Panc1 (cell line): ENCODE results near the gene LRFN2. TPM values are rescaled to one million over a fixed set of nuclear protein-coding genes. Genes with fewer than 3 reads are reported as not detected.

ENCODE experiments used
- ATAC-seq: fragments of 200-7000 bp; cut with Tn5 transposase; 2 replicates; pipeline ENCODE4 v1.9.1; 2020; ENCODE audit warnings: mild to moderate bottlenecking, moderate library complexity
- BruUV-seq: library from RNA; stranded (reverse); fragments of 400-500 nt; replicated peaks from 2 replicates; lab custom pipeline; 2021; lab: Mats Ljungman, UMichigan
- CTCF ChIA-PET: fragments of 300-600 bp; sonication (Branson Sonifier 250); formaldehyde crosslinking; loops from one replicate; lab custom pipeline; 2022; ENCODE audit warnings: antibody characterized with exemption; lab: Charles Lee
- POLR2A ChIA-PET: fragments of 300-600 bp; sonication (Branson Sonifier 250); formaldehyde crosslinking; loops from one replicate; lab custom pipeline; 2022; ENCODE audit warnings: antibody characterized with exemption; lab: Charles Lee
- DNase-seq: peaks from one replicate; pipeline ENCODE4 v3.0.0-alpha.2; 2010; ENCODE audit warnings: low read depth, low spot score
- H3K27ac ChIP-seq: 2 replicates; pipeline ENCODE4 v1.5.1; 2011; ENCODE audit warnings: mild to moderate bottlenecking, low read length, inconsistent platforms
- H3K27me3 ChIP-seq: fragments of 200-500 bp; sonication (Bioruptor generic); 2 replicates; pipeline ENCODE4 v1.6.0; 2014; ENCODE audit warnings: low read length, inconsistent platforms; ENCODE audit not compliant: control insufficient read depth, insufficient read depth
- H3K36me3 ChIP-seq: fragments of 200-500 bp; sonication (Bioruptor generic); 2 replicates; pipeline ENCODE4 v1.5.1; 2014; ENCODE audit warnings: inconsistent platforms, mild to moderate bottlenecking, low read length, moderate library complexity; ENCODE audit not compliant: control insufficient read depth, insufficient read depth
- H3K4me1 ChIP-seq: 2 replicates; pipeline ENCODE4 v1.5.1; 2011; ENCODE audit warnings: inconsistent platforms, mild to moderate bottlenecking, low read length, moderate library complexity; ENCODE audit not compliant: control insufficient read depth, insufficient read depth
- H3K4me3 ChIP-seq, 2 experiments: 2 replicates each; pipeline ENCODE4 v1.5.1; 2011 to 2012; ENCODE audit warnings: low read depth in 2 of 2, low read length in 2 of 2, mild to moderate bottlenecking in 2 of 2, inconsistent platforms in 1 of 2, moderate library complexity in 1 of 2
- H3K9me3 ChIP-seq: fragments of 200-500 bp; sonication (Bioruptor generic); 2 replicates; pipeline ENCODE4 v1.5.1; 2014; ENCODE audit warnings: low read depth, mild to moderate bottlenecking, inconsistent platforms, low read length, moderate library complexity; ENCODE audit not compliant: control insufficient read depth, insufficient read depth
- POLR2AphosphoS5 ChIP-seq: IDR thresholded peaks from 2 replicates; pipeline ENCODE4 v1.6.1; 2012; ENCODE audit warnings: mild to moderate bottlenecking, low read depth, low read length, moderate library complexity
- REST ChIP-seq, 2 experiments: IDR thresholded peaks; 2 replicates each; pipeline ENCODE4 v1.6.1; 2011 to 2012; ENCODE audit warnings: low read depth in 2 of 2, control low read depth in 1 of 2, low read length in 1 of 2, mild to moderate bottlenecking in 1 of 2, moderate library complexity in 1 of 2; ENCODE audit not compliant: insufficient read depth in 1 of 2
- SIN3A ChIP-seq: IDR thresholded peaks from 2 replicates; pipeline ENCODE4 v1.6.1; 2012; ENCODE audit warnings: low read depth, mild to moderate bottlenecking, low read length, moderate library complexity, borderline replicate concordance; ENCODE audit not compliant: insufficient read depth
- TCF7L2 ChIP-seq: IDR thresholded peaks from 2 replicates; pipeline ENCODE4 v1.6.1; 2011; ENCODE audit warnings: mild to moderate bottlenecking, low read depth, low read length, inconsistent platforms
- in situ Hi-C: cut with HindIII; loops from 2 replicates; pipeline ENCODE4 v1.10.0; 2016; ENCODE audit warnings: low sequenced_read_pairs, low pct_unique_long_range_greater_than_20kb
- intact Hi-C: fragments of 100-400 bp; cut with micrococcal nuclease; formaldehyde crosslinking; loops from one replicate; pipeline ENCODE4 v1.10.0; 2022; ENCODE audit not compliant: unreplicated experiment
- total RNA-seq: library from RNA; stranded (reverse); gene quantifications from one replicate; pipeline ENCODE4 v1.2.1, GENCODE V29; 2021; ENCODE audit not compliant: unreplicated experiment
- TF ChIP-seq, protein P1 (sequence below): fragments of 450-650 bp; IDR thresholded peaks from 2 replicates; pipeline ENCODE4 v1.5.1; 2017; ENCODE audit warnings: mild to moderate bottlenecking

LRFN2 gene
- total RNA-seq, 1 experiment from 2014 or later, result 0.05 TPM

DNA sequence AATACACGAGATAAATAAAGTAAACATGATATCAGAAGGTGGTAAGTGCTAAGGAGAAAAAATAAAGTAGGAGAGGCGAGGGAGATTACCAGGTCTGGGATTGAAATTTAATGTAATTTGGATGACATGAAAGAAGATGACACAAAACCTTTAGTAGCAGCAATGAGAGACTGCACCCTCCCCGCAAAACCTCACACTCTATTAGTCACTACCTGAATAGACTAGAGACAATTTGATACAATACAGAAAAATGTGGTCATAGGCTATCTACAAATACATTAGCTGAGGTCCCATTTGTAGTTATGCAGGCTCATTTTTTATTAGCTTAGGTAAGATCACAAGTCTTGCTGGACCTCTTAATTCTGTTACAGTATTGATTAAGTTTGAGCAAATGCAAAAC lies 125.5 kb downstream of the LRFN2 start:
- no TSS peak for BruUV-seq
- in situ Hi-C loops, result no loop called here
- ChIA-PET POLR2A (no interaction called here), CTCF (no interaction called here)
- Histone ChIP-seq H3K27ac (no peak overlapping the region), H3K36me3 (no peaks in the 10 kb centered on the region), H3K4me1 (no peaks in the 10 kb centered on the region), H3K4me3 (no peak overlapping the region), H3K9me3 (no peaks in the 10 kb centered on the region), H3K27me3 (no peaks in the 10 kb centered on the region)
- intact Hi-C loops, result no loop called here
- TF ChIP-seq TCF7L2 (no peak), REST (IDR thresholded peaks at IDR 0.05; ENCODE audit: insufficient read depth in 1 of 2, low read depth in 2 of 2, low read length in 1 of 2) (no peak), SIN3A (no peak), POLR2AphosphoS5 (no peak)
- TF ChIP-seq, protein P1, sequence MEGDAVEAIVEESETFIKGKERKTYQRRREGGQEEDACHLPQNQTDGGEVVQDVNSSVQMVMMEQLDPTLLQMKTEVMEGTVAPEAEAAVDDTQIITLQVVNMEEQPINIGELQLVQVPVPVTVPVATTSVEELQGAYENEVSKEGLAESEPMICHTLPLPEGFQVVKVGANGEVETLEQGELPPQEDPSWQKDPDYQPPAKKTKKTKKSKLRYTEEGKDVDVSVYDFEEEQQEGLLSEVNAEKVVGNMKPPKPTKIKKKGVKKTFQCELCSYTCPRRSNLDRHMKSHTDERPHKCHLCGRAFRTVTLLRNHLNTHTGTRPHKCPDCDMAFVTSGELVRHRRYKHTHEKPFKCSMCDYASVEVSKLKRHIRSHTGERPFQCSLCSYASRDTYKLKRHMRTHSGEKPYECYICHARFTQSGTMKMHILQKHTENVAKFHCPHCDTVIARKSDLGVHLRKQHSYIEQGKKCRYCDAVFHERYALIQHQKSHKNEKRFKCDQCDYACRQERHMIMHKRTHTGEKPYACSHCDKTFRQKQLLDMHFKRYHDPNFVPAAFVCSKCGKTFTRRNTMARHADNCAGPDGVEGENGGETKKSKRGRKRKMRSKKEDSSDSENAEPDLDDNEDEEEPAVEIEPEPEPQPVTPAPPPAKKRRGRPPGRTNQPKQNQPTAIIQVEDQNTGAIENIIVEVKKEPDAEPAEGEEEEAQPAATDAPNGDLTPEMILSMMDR, result no peak
- no peak for ATAC-seq
- no peak for DNase-seq

- H3K27me3 ChIP-seq, result no peaks in the 10 kb centered on the region
- intact Hi-C loops, result no loop called here
- POLR2A ChIA-PET, result no interaction called here
These were observed 126.8 kb downstream of the LRFN2 start for GRCh38 chr6:40460380-40460779.

More at GRCh38 chr6:40460380-40460779, 126.8 kb downstream of the LRFN2 start:
- Histone ChIP-seq H3K4me3 (no peak overlapping the region), H3K4me1 (no peaks in the 10 kb centered on the region), H3K9me3 (no peaks in the 10 kb centered on the region), H3K36me3 (no peaks in the 10 kb centered on the region), H3K27ac (no peak overlapping the region)
- ATAC-seq (no peak), DNase-seq (no peak)
- in situ Hi-C loops, result no loop called here
- no TSS peak for BruUV-seq
- CTCF ChIA-PET, result no interaction called here
- TF ChIP-seq POLR2AphosphoS5, result no peak
- TF ChIP-seq SIN3A, result no peak
- TF ChIP-seq, protein P1, result no peak
- no peak for TF ChIP-seq REST (IDR thresholded peaks at IDR 0.05; ENCODE audit: insufficient read depth in 1 of 2, low read depth in 2 of 2, low read length in 1 of 2)
- no peak for TF ChIP-seq TCF7L2
